SJCRH30 (cell line): ENCODE data around the gene LSM14B. TPM values are rescaled to one million over a fixed set of nuclear protein-coding genes. Genes with fewer than 3 reads are reported as not detected.

ENCODE experiments used
- DNase-seq, 2 experiments: peaks; one replicate each; pipeline ENCODE4 v3.0.0-alpha.2; 2015 to 2020
- H3K27ac ChIP-seq: fragments of 250-450 bp; sonication (Bioruptor Pico); 2 replicates; pipeline ENCODE4 v1.5.1; 2020; ENCODE audit warnings: mild to moderate bottlenecking, moderate library complexity
- H3K27me3 ChIP-seq: fragments of 250-450 bp; sonication (Bioruptor Pico); 2 replicates; pipeline ENCODE4 v1.5.1; 2020; ENCODE audit warnings: mild to moderate bottlenecking, moderate library complexity
- H3K36me3 ChIP-seq: fragments of 250-450 bp; sonication (Bioruptor Pico); 2 replicates; pipeline ENCODE4 v1.5.1; 2020; ENCODE audit warnings: mild to moderate bottlenecking, moderate library complexity
- H3K4me1 ChIP-seq: fragments of 250-450 bp; sonication (Bioruptor Pico); 2 replicates; pipeline ENCODE4 v1.5.1; 2020; ENCODE audit warnings: mild to moderate bottlenecking, moderate library complexity
- H3K4me3 ChIP-seq: fragments of 250-450 bp; sonication (Bioruptor Pico); 2 replicates; pipeline ENCODE4 v1.5.1; 2020; ENCODE audit warnings: mild to moderate bottlenecking, moderate library complexity
- H3K9me3 ChIP-seq: fragments of 250-450 bp; sonication (Bioruptor Pico); replicated peaks from 2 replicates; pipeline ENCODE4 v1.5.1; 2020; ENCODE audit warnings: mild to moderate bottlenecking, moderate library complexity
- total RNA-seq: library from RNA; depleted of rRNA; stranded (reverse); fragments of >200 nt; shearing (Covaris generic); gene quantifications from 2 replicates; pipeline ENCODE4 v1.2.3, GENCODE V29; 2014

The LSM14B gene
- total RNA-seq, 1 experiment from 2014 or later: 146 TPM

- H3K9me3 ChIP-seq: peaks cover 3% of the 10 kb centered on the region; the same call in 1 of the 2 replicates
- H3K27ac ChIP-seq: no peak overlapping the region
- H3K4me3 ChIP-seq: no peak overlapping the region
- peaks cover 68% of the 10 kb centered on the region for H3K36me3 ChIP-seq
- DNase-seq: no peak
- H3K4me1 ChIP-seq: peaks cover 7% of the 10 kb centered on the region; the same call in 1 of the 2 replicates
- no peaks in the 10 kb centered on the region for H3K27me3 ChIP-seq
Measured at GRCh38 chr20:62156254-62156556, 33.9 kb downstream of the LSM14B start.

- peaks cover 3% of the 10 kb centered on the region; the same call in 1 of the 2 replicates for H3K9me3 ChIP-seq
- no peaks in the 10 kb centered on the region for H3K27me3 ChIP-seq
- peak; percentile 88 to 90 for DNase-seq
- H3K36me3 ChIP-seq: peaks cover 71% of the 10 kb centered on the region
- no peak overlapping the region for H3K4me3 ChIP-seq
- no peak overlapping the region for H3K27ac ChIP-seq
- H3K4me1 ChIP-seq: peaks cover 7% of the 10 kb centered on the region; the same call in 1 of the 2 replicates
Measured at GRCh38 chr20:62156592-62157386, 34.5 kb downstream of the LSM14B start.

GRCh38 chr20:62157387-62158087 is 35.3 kb downstream of the LSM14B start:
- DNase-seq: no peak
- Histone ChIP-seq H3K4me3 (no peak overlapping the region), H3K27ac (no peak overlapping the region), H3K36me3 (peaks cover 72% of the 10 kb centered on the region), H3K9me3 (peaks cover 3% of the 10 kb centered on the region; the same call in 1 of the 2 replicates), H3K4me1 (peaks cover 7% of the 10 kb centered on the region; the same call in 1 of the 2 replicates), H3K27me3 (no peaks in the 10 kb centered on the region)

- H3K36me3 ChIP-seq: peaks cover 72% of the 10 kb centered on the region
- H3K9me3 ChIP-seq: peaks cover 3% of the 10 kb centered on the region; the same call in 1 of the 2 replicates
- H3K27ac ChIP-seq: no peak overlapping the region
- peaks cover 7% of the 10 kb centered on the region; the same call in 1 of the 2 replicates for H3K4me1 ChIP-seq
- DNase-seq: no peak
- no peaks in the 10 kb centered on the region for H3K27me3 ChIP-seq
- no peak overlapping the region for H3K4me3 ChIP-seq
Measured at GRCh38 chr20:62158088-62158400, 35.8 kb downstream of the LSM14B start.

- no peak overlapping the region for H3K4me3 ChIP-seq
- no peak for DNase-seq
- H3K9me3 ChIP-seq: 0 out of 2 replicates have a peak, but pooled peaks cover under 1% of the 10 kb centered on the region
- H3K36me3 ChIP-seq: peaks cover 70% of the 10 kb centered on the region
- H3K27ac ChIP-seq: no peak overlapping the region
- peaks cover 7% of the 10 kb centered on the region; the same call in 1 of the 2 replicates for H3K4me1 ChIP-seq
- no peaks in the 10 kb centered on the region for H3K27me3 ChIP-seq
Measured at GRCh38 chr20:62158541-62158940, 36.3 kb downstream of the LSM14B start.

GRCh38 chr20:62159052-62159451 is 36.8 kb downstream of the LSM14B start:
- no peak overlapping the region for H3K27ac ChIP-seq
- H3K4me1 ChIP-seq: peaks cover 7% of the 10 kb centered on the region; the same call in 1 of the 2 replicates
- no peaks in the 10 kb centered on the region for H3K27me3 ChIP-seq
- H3K4me3 ChIP-seq: no peak overlapping the region
- DNase-seq: no peak
- no peaks in the 10 kb centered on the region for H3K9me3 ChIP-seq
- peaks cover 70% of the 10 kb centered on the region for H3K36me3 ChIP-seq

GRCh38 chr20:62159839-62160238 is 37.6 kb downstream of the LSM14B start:
- H3K27ac ChIP-seq: no peak overlapping the region
- no peaks in the 10 kb centered on the region for H3K27me3 ChIP-seq
- H3K9me3 ChIP-seq: no peaks in the 10 kb centered on the region
- peaks cover 7% of the 10 kb centered on the region; the same call in 1 of the 2 replicates for H3K4me1 ChIP-seq
- no peak for DNase-seq
- no peak overlapping the region for H3K4me3 ChIP-seq
- peaks cover 70% of the 10 kb centered on the region for H3K36me3 ChIP-seq

- Histone ChIP-seq H3K9me3 (no peaks in the 10 kb centered on the region), H3K36me3 (peaks cover 71% of the 10 kb centered on the region), H3K27ac (no peak overlapping the region), H3K27me3 (no peaks in the 10 kb centered on the region), H3K4me3 (no peak overlapping the region), H3K4me1 (peaks cover 7% of the 10 kb centered on the region; the same call in 1 of the 2 replicates)
- DNase-seq: no peak
Measured at GRCh38 chr20:62160253-62160652, 38.0 kb downstream of the LSM14B start.

- H3K4me3 ChIP-seq: no peak overlapping the region
- no peaks in the 10 kb centered on the region for H3K9me3 ChIP-seq
- H3K36me3 ChIP-seq: peaks cover 72% of the 10 kb centered on the region
- no peak for DNase-seq
- peaks cover 1% of the 10 kb centered on the region; the same call in 1 of the 2 replicates for H3K4me1 ChIP-seq
- H3K27me3 ChIP-seq: no peaks in the 10 kb centered on the region
- H3K27ac ChIP-seq: no peak overlapping the region
Measured at GRCh38 chr20:62160876-62161275, 38.6 kb downstream of the LSM14B start.

GRCh38 chr20:62161347-62161746 is 39.1 kb downstream of the LSM14B start:
- no peak overlapping the region for H3K4me3 ChIP-seq
- no peak for DNase-seq
- H3K9me3 ChIP-seq: no peaks in the 10 kb centered on the region
- peaks cover 76% of the 10 kb centered on the region for H3K36me3 ChIP-seq
- no peaks in the 10 kb centered on the region for H3K27me3 ChIP-seq
- H3K4me1 ChIP-seq: peaks cover 3% of the 10 kb centered on the region; the same call in 1 of the 2 replicates
- no peak overlapping the region for H3K27ac ChIP-seq

- DNase-seq: no peak
- peaks cover 5% of the 10 kb centered on the region; the same call in 1 of the 2 replicates for H3K4me1 ChIP-seq
Measured at GRCh38 chr20:62162765-62163484, 40.6 kb downstream of the LSM14B start.

GRCh38 chr20:62163485-62163865 is 41.2 kb downstream of the LSM14B start:
- Histone ChIP-seq H3K27me3 (no peaks in the 10 kb centered on the region), H3K9me3 (no peaks in the 10 kb centered on the region), H3K4me1 (peaks cover 5% of the 10 kb centered on the region; the same call in 1 of the 2 replicates), H3K36me3 (peaks cover 78% of the 10 kb centered on the region), H3K4me3 (no peak overlapping the region), H3K27ac (no peak overlapping the region)
- no peak for DNase-seq

More at GRCh38 chr20:62162765-62163484, 40.6 kb downstream of the LSM14B start:
- Histone ChIP-seq H3K4me3 (no peak overlapping the region), H3K9me3 (no peaks in the 10 kb centered on the region), H3K27me3 (no peaks in the 10 kb centered on the region), H3K36me3 (peaks cover 78% of the 10 kb centered on the region), H3K27ac (no peak overlapping the region)

- H3K4me3 ChIP-seq: no peak overlapping the region
- DNase-seq: no peak
- peaks cover 80% of the 10 kb centered on the region for H3K36me3 ChIP-seq
- H3K4me1 ChIP-seq: peaks cover 5% of the 10 kb centered on the region; the same call in 1 of the 2 replicates
- no peaks in the 10 kb centered on the region for H3K27me3 ChIP-seq
- no peaks in the 10 kb centered on the region for H3K9me3 ChIP-seq
- no peak overlapping the region for H3K27ac ChIP-seq
Measured at GRCh38 chr20:62163986-62164762, 41.9 kb downstream of the LSM14B start.
